Ectodermal cell (in vitro differentiated cells): ENCODE data around the gene LCE1F.

ENCODE experiments used
- H3K27ac ChIP-seq: 2 replicates; pipeline ENCODE4 v1.7.0; 2013; ENCODE audit warnings: mild to moderate bottlenecking, low read depth, low read length; ENCODE audit not compliant: insufficient read depth, poor library complexity, severe bottlenecking
- H3K27me3 ChIP-seq: 2 replicates; pipeline ENCODE4 v1.7.0; 2013; ENCODE audit warnings: mild to moderate bottlenecking, low read length; ENCODE audit not compliant: insufficient read depth, control insufficient read depth, poor library complexity, severe bottlenecking
- H3K36me3 ChIP-seq: one replicate; pipeline ENCODE4 v1.7.0; 2013; ENCODE audit warnings: low read length; ENCODE audit not compliant: control insufficient read depth, insufficient read depth
- H3K4me1 ChIP-seq: one replicate; pipeline ENCODE4 v1.7.0; 2013; ENCODE audit warnings: low read length; ENCODE audit not compliant: control insufficient read depth, insufficient read depth
- H3K4me3 ChIP-seq: 2 replicates; pipeline ENCODE4 v1.7.0; 2013; ENCODE audit warnings: low read depth, low read length, control low read depth; ENCODE audit not compliant: insufficient read depth
- H3K9me3 ChIP-seq: 2 replicates; pipeline ENCODE4 v1.7.0; 2013; ENCODE audit warnings: mild to moderate bottlenecking, low read length, moderate library complexity; ENCODE audit not compliant: control insufficient read depth
- WGBS, 2 experiments: methylation state at CpG; one replicate each; pipeline ENCODE4 v1.1.7; 2013; ENCODE audit warnings: missing lambda C conversion rate in 2 of 2; 5-methylcytosine and 5-hydroxymethylcytosine counted together

LCE1F gene

GRCh38 chr1:152747831-152748230 lies 27.1 kb upstream of the LCE1F start:
- no peaks in the 10 kb centered on the region for H3K4me1 ChIP-seq
- no peak overlapping the region for H3K4me3 ChIP-seq
- WGBS, 2 experiments = 43 to 63% methylated on average over 1 of the region's 1 CpG
- H3K27ac ChIP-seq = no peak overlapping the region
- no peaks in the 10 kb centered on the region for H3K36me3 ChIP-seq
- no peaks in the 10 kb centered on the region for H3K27me3 ChIP-seq
- H3K9me3 ChIP-seq = peaks cover 5% of the 10 kb centered on the region

- no peak overlapping the region for H3K4me3 ChIP-seq
- no peaks in the 10 kb centered on the region for H3K27me3 ChIP-seq
- WGBS, 2 experiments = 79 to 85% methylated on average over 1 of the region's 1 CpG
- no peaks in the 10 kb centered on the region for H3K4me1 ChIP-seq
- H3K36me3 ChIP-seq = no peaks in the 10 kb centered on the region
- H3K27ac ChIP-seq = no peak overlapping the region
- peaks cover 10% of the 10 kb centered on the region for H3K9me3 ChIP-seq
These were observed 22.7 kb upstream of the LCE1F start for GRCh38 chr1:152752225-152752624.

GRCh38 chr1:152753586-152753985 lies 21.4 kb upstream of the LCE1F start:
- H3K36me3 ChIP-seq = no peaks in the 10 kb centered on the region
- WGBS, 2 experiments = 25 to 46% methylated on average over 1 of the region's 1 CpG
- H3K4me3 ChIP-seq = no peak overlapping the region
- no peaks in the 10 kb centered on the region for H3K27me3 ChIP-seq
- no peaks in the 10 kb centered on the region for H3K4me1 ChIP-seq
- H3K27ac ChIP-seq = no peak overlapping the region
- H3K9me3 ChIP-seq = peaks cover 12% of the 10 kb centered on the region

GRCh38 chr1:152756872-152757271 lies 18.1 kb upstream of the LCE1F start:
- H3K9me3 ChIP-seq = peaks cover 14% of the 10 kb centered on the region
- no CpG with 5 or more reads among the region's 2 CpGs for WGBS, 2 experiments
- H3K27me3 ChIP-seq = no peaks in the 10 kb centered on the region
- H3K4me3 ChIP-seq = no peak overlapping the region
- H3K36me3 ChIP-seq = no peaks in the 10 kb centered on the region
- H3K4me1 ChIP-seq = no peaks in the 10 kb centered on the region
- no peak overlapping the region for H3K27ac ChIP-seq

- peaks cover 14% of the 10 kb centered on the region for H3K9me3 ChIP-seq
- no peaks in the 10 kb centered on the region for H3K36me3 ChIP-seq
- H3K27me3 ChIP-seq = no peaks in the 10 kb centered on the region
- no peaks in the 10 kb centered on the region for H3K4me1 ChIP-seq
- no peak within 1 kb of the TSS for H3K4me3 ChIP-seq
- no peak within 1 kb of the TSS for H3K27ac ChIP-seq
- 77 to 87% methylated on average over 5 to 6 of the region's 6 CpGs for WGBS, 2 experiments
These were observed 17.2 kb upstream of the LCE1F start, which contains the start of gene KPRP for GRCh38 chr1:152757747-152758146. Gene KPRP (plus strand): TSS chr1:152758025. CDS start chr1:152759589, 1,564 bp downstream.

- Histone ChIP-seq H3K4me1 (no peaks in the 10 kb centered on the region), H3K27ac (no peak overlapping the region), H3K4me3 (no peak overlapping the region), H3K36me3 (no peaks in the 10 kb centered on the region), H3K9me3 (peaks cover 18% of the 10 kb centered on the region), H3K27me3 (no peaks in the 10 kb centered on the region)
- WGBS, 2 experiments = 46 to 68% methylated on average over 3 to 4 of the region's 4 CpGs
These were observed 16.3 kb upstream of the LCE1F start for GRCh38 chr1:152758636-152759035.

- H3K27me3 ChIP-seq = no peaks in the 10 kb centered on the region
- H3K36me3 ChIP-seq = no peaks in the 10 kb centered on the region
- H3K27ac ChIP-seq = no peak overlapping the region
- no peaks in the 10 kb centered on the region for H3K4me1 ChIP-seq
- 69 to 72% methylated on average over 8 of the region's 8 CpGs for WGBS, 2 experiments
- H3K9me3 ChIP-seq = peaks cover 21% of the 10 kb centered on the region
- no peak overlapping the region for H3K4me3 ChIP-seq
These were observed 15.3 kb upstream of the LCE1F start for GRCh38 chr1:152759453-152760173.

GRCh38 chr1:152760551-152761190 lies 14.3 kb upstream of the LCE1F start:
- peaks cover 25% of the 10 kb centered on the region for H3K9me3 ChIP-seq
- H3K27me3 ChIP-seq = no peaks in the 10 kb centered on the region
- no peaks in the 10 kb centered on the region for H3K4me1 ChIP-seq
- H3K27ac ChIP-seq = no peak overlapping the region
- no peak overlapping the region for H3K4me3 ChIP-seq
- no peaks in the 10 kb centered on the region for H3K36me3 ChIP-seq
- WGBS, 2 experiments = 86 to 87% methylated on average over 31 of the region's 31 CpGs

- H3K9me3 ChIP-seq = peaks cover 21% of the 10 kb centered on the region
- H3K36me3 ChIP-seq = no peaks in the 10 kb centered on the region
- no peak overlapping the region for H3K4me3 ChIP-seq
- 78 to 85% methylated on average over 3 of the region's 3 CpGs for WGBS, 2 experiments
- no peaks in the 10 kb centered on the region for H3K27me3 ChIP-seq
- no peak overlapping the region for H3K27ac ChIP-seq
- no peaks in the 10 kb centered on the region for H3K4me1 ChIP-seq
These were observed 13.2 kb upstream of the LCE1F start for GRCh38 chr1:152761609-152762213.

- Histone ChIP-seq H3K4me3 (no peak overlapping the region), H3K36me3 (no peaks in the 10 kb centered on the region), H3K27ac (no peak overlapping the region), H3K9me3 (peaks cover 13% of the 10 kb centered on the region), H3K27me3 (no peaks in the 10 kb centered on the region), H3K4me1 (no peaks in the 10 kb centered on the region)
- 52 to 54% methylated on average over 8 of the region's 8 CpGs for WGBS, 2 experiments
These were observed 6.0 kb upstream of the LCE1F start for GRCh38 chr1:152768847-152769533.
